Fibroblast of pulmonary artery (primary cell): ENCODE data around the gene SLC6A13.

Source experiments
- DNase-seq: peaks from one replicate; pipeline ENCODE4 v3.0.0-alpha.2; 2010; ENCODE audit warnings: low read depth
- H3K4me3 ChIP-seq: replicated peaks from 2 replicates; pipeline ENCODE4 v1.5.1; 2011; ENCODE audit warnings: low read depth, mild to moderate bottlenecking, control low read depth, low read length, moderate library complexity
- CTCF ChIP-seq: IDR thresholded peaks from 2 replicates; pipeline ENCODE4 v1.5.1; 2011; ENCODE audit warnings: mild to moderate bottlenecking, control low read depth, low read length, inconsistent platforms; ENCODE audit errors: missing control alignments

Gene SLC6A13

GRCh38 chr12:207804-208203, 54.8 kb downstream of the SLC6A13 start:
- no peak overlapping the region for H3K4me3 ChIP-seq
- TF ChIP-seq CTCF, result no peak
- no peak for DNase-seq

- no peak for DNase-seq
- H3K4me3 ChIP-seq, result no peak overlapping the region
- TF ChIP-seq CTCF, result no peak
Measured at GRCh38 chr12:206746-207440, 55.7 kb downstream of the SLC6A13 start.

GRCh38 chr12:205026-205425, 57.6 kb downstream of the SLC6A13 start:
- no peak overlapping the region for H3K4me3 ChIP-seq
- DNase-seq, result no peak
- no peak for TF ChIP-seq CTCF

- no peak for TF ChIP-seq CTCF
- no peak overlapping the region for H3K4me3 ChIP-seq
- no peak for DNase-seq
Measured at GRCh38 chr12:204261-204678, 58.4 kb downstream of the SLC6A13 start.

GRCh38 chr12:203462-204260, 59.0 kb downstream of the SLC6A13 start:
- TF ChIP-seq CTCF, result no peak
- DNase-seq, result no peak
- peak overlapping the region; percentile 28 for H3K4me3 ChIP-seq

GRCh38 chr12:203074-203461, 59.6 kb downstream of the SLC6A13 start:
- H3K4me3 ChIP-seq, result no peak overlapping the region
- TF ChIP-seq CTCF, result no peak
- DNase-seq, result no peak
